ENCODE measurements around the gene VPS9D1. TPM values are rescaled to one million over a fixed set of nuclear protein-coding genes. Genes with fewer than 3 reads are reported as not detected.

VPS9D1 gene
- total and polyA plus RNA-seq, 2 of the 4 experiments (the other 2 are of a cell fraction): 1.8 to 20.3 TPM

- intact Hi-C loops (cut with micrococcal nuclease) (no loop called here), in situ Hi-C loops (cut with MboI; ENCODE audit: low sequenced_read_pairs) (no loop called here), dilution Hi-C loops (cut with HindIII; ENCODE audit: low sequenced_read_pairs, unreplicated experiment) (no loop called here)
- H2AK9ac ChIP-seq (replicated peaks; ENCODE audit: low read depth, low read length, poor library complexity): peak overlapping the region; percentile 24
- H2AFZ ChIP-seq (replicated peaks; ENCODE audit: low read length, poor library complexity): peak overlapping the region; percentile 43
- H2BK5ac ChIP-seq (ENCODE audit: low read depth, low read length, poor library complexity, severe bottlenecking): no peak overlapping the region
- no peak overlapping the region for H3K18ac ChIP-seq (ENCODE audit: low read depth, low read length)
- no peak for TF ChIP-seq CHD1 (IDR thresholded peaks at IDR 0.05; ENCODE audit: low read depth, low read length)
- no peak for TF ChIP-seq POLR2A (IDR thresholded peaks at IDR 0.05; ENCODE audit: low read depth, low read length)
- no peak for TF ChIP-seq CTCF (conservative IDR thresholded peaks at IDR 0.05; ENCODE audit: low read depth, low read length)
- no peak for TF ChIP-seq ELK1 (IDR thresholded peaks at IDR 0.05; ENCODE audit: borderline replicate concordance, low read depth, low read length)
- no peak for TF ChIP-seq RCOR1 (IDR thresholded peaks at IDR 0.05; ENCODE audit: insufficient replicate concordance, low read length)
- TF ChIP-seq MAZ (IDR thresholded peaks at IDR 0.05; ENCODE audit: borderline replicate concordance, low read depth, low read length): no peak
- no peak for TF ChIP-seq USF2 (IDR thresholded peaks at IDR 0.05; ENCODE audit: low read depth, low read length)
- no peak for TF ChIP-seq RFX5 (IDR thresholded peaks at IDR 0.05; ENCODE audit: low read depth, low read length)
- TF ChIP-seq RAD21 (IDR thresholded peaks at IDR 0.05; ENCODE audit: low read length): no peak
- no peak for TF ChIP-seq BHLHE40 (IDR thresholded peaks at IDR 0.05; ENCODE audit: low read depth, low read length)
- no peak for TF ChIP-seq NFE2L2 (IDR thresholded peaks at IDR 0.05; ENCODE audit: low read depth, low read length)
- TF ChIP-seq MAFK (IDR thresholded peaks at IDR 0.05; ENCODE audit: low read depth, low read length): no peak
- no peak for TF ChIP-seq CEBPB (IDR thresholded peaks at IDR 0.05; ENCODE audit: low read depth, low read length)
- no peak for TF ChIP-seq MXI1 (IDR thresholded peaks at IDR 0.05; ENCODE audit: borderline replicate concordance, low read depth, low read length)
- TF ChIP-seq SMC3 (IDR thresholded peaks at IDR 0.05; ENCODE audit: low read depth, low read length): no peak
- TF ChIP-seq FOS (IDR thresholded peaks at IDR 0.05; ENCODE audit: low read depth, low read length): no peak
- ChIA-PET CTCF (interaction anchor here (1.3 kb wide), 1 partner anchor 10 kb away, joined by 6 read pairs; no protein-coding TSS in a partner anchor), POLR2A (ENCODE audit: unreplicated experiment) (no interaction called here)
- no peak overlapping the region for H2AK5ac ChIP-seq (ENCODE audit: low read depth, low read length)
- H3K4ac ChIP-seq (ENCODE audit: low read depth, low read length): no peak overlapping the region
- no peak overlapping the region for H4K91ac ChIP-seq (ENCODE audit: insufficient read depth, low read depth, low read length)
- no peak overlapping the region for H4K5ac ChIP-seq (ENCODE audit: low read depth, low read length)
- no peak overlapping the region for H2BK15ac ChIP-seq (ENCODE audit: low read depth, low read length)
- peaks cover 15% of the 10 kb centered on the region for H4K20me1 ChIP-seq (ENCODE audit: insufficient read depth, low read length)
- H3K9me3 ChIP-seq (ENCODE audit: control insufficient read depth, insufficient read depth, low read length): no peaks in the 10 kb centered on the region
- H2BK120ac ChIP-seq (ENCODE audit: low read depth, low read length): no peak overlapping the region
- H3K4me1 ChIP-seq (ENCODE audit: control insufficient read depth, insufficient read depth, low read length): peaks cover 11% of the 10 kb centered on the region
- H2BK20ac ChIP-seq (ENCODE audit: low read depth, low read length): no peak overlapping the region
- no peaks in the 10 kb centered on the region for H3K9me1 ChIP-seq (ENCODE audit: insufficient read depth, low read length)
- no TSS peak for BruUV-seq (replicated peaks)
- no peak overlapping the region for H3K4me3 ChIP-seq (ENCODE audit: insufficient read depth, low read depth, low read length)
- H3K23ac ChIP-seq (ENCODE audit: low read depth, low read length): no peak overlapping the region
- peaks cover 8% of the 10 kb centered on the region; the same call in 1 of the 2 replicates for H3K36me3 ChIP-seq (ENCODE audit: control insufficient read depth, insufficient read depth, low read length)
- ATAC-seq (ENCODE audit: low read depth): no peak
- H3K14ac ChIP-seq (replicated peaks; ENCODE audit: low read depth, low read length): no peak overlapping the region
- 42% methylated on average over 7 of the region's 13 CpGs; no CpG with 5 or more reads in 1 of the 2 experiments for WGBS, 2 experiments (ENCODE audit: extremely low coverage in 2 of 2, insufficient read length in 1 of 2)
- peaks cover 5 to 13% of the 10 kb centered on the region in 2 experiments; a peak in 2 of 4 replicates for H3K79me1 ChIP-seq (ENCODE audit: low read depth in 1 of 2, low read length in 2 of 2)
- H3K4me2 ChIP-seq (ENCODE audit: low read depth, low read length): no peak overlapping the region
- no peak overlapping the region for H3K9ac ChIP-seq (ENCODE audit: low read depth, low read length)
- no peak overlapping the region for H3K27ac ChIP-seq (ENCODE audit: insufficient read depth, low read length)
- no peak for DNase-seq
- no peak overlapping the region for H4K8ac ChIP-seq (ENCODE audit: low read depth in 2 of 2, low read length in 2 of 2)
- H3K56ac ChIP-seq (ENCODE audit: extremely low read depth, insufficient read depth, low read length): no peak overlapping the region
- no peaks in the 10 kb centered on the region for H3K27me3 ChIP-seq (ENCODE audit: control insufficient read depth, insufficient read depth, low read length)
Measured at GRCh38 chr16:89704281-89704680, 16.4 kb downstream of the VPS9D1 start.

Measured in IMR-90 (cell line).